ENCODE measurements around the gene ENOX1.

The ENOX1 gene

DNA sequence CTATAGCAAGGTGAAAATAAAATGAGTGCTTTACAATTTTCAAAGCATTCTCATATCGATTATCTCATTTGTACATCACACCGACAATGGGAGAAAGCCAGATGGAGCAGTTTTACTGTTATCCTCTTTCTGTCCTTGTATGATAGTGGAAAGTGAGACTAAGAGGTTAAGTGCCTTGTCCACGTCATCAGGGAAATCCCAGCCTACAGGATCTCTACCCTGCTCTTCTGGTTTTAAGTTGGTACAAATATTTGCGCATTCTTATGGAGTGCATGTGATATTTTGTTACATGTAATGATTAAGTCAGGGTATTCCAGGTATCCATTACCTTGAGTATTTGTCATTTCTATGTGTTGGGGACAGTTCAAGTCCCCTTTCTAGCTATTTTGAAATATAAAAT is 12.4 kb upstream of the ENOX1 start:
- Histone ChIP-seq H3K9ac (ENCODE audit: low read depth, low read length) (no peak overlapping the region), H3K27me3 (ENCODE audit: insufficient read depth, low read length, poor library complexity) (no peaks in the 10 kb centered on the region), H2AFZ (ENCODE audit: low read depth, low read length) (no peak overlapping the region), H3K79me2 (ENCODE audit: insufficient read depth, low read length) (no peaks in the 10 kb centered on the region), H3K4me1 (ENCODE audit: insufficient read depth, low read length) (no peaks in the 10 kb centered on the region), H3K36me3 (ENCODE audit: insufficient read depth, low read length) (no peaks in the 10 kb centered on the region), H3K4me2 (ENCODE audit: insufficient read depth, low read length) (no peak overlapping the region), H3K27ac (ENCODE audit: low read length) (no peak overlapping the region), H4K20me1 (ENCODE audit: insufficient read depth, low read length) (no peaks in the 10 kb centered on the region), H3K4me3 (ENCODE audit: low read depth in 1 of 2, low read length in 2 of 2) (no peak overlapping the region), H3K9me3 (ENCODE audit: insufficient read depth, low read length, severe bottlenecking) (no peaks in the 10 kb centered on the region)
- no peak for ATAC-seq (ENCODE audit: insufficient read depth, low read depth)
- no peak for TF ChIP-seq EZH2 (IDR thresholded peaks at IDR 0.05; ENCODE audit: borderline replicate concordance, low read depth, low read length, severe bottlenecking)
- TF ChIP-seq, protein P1, sequence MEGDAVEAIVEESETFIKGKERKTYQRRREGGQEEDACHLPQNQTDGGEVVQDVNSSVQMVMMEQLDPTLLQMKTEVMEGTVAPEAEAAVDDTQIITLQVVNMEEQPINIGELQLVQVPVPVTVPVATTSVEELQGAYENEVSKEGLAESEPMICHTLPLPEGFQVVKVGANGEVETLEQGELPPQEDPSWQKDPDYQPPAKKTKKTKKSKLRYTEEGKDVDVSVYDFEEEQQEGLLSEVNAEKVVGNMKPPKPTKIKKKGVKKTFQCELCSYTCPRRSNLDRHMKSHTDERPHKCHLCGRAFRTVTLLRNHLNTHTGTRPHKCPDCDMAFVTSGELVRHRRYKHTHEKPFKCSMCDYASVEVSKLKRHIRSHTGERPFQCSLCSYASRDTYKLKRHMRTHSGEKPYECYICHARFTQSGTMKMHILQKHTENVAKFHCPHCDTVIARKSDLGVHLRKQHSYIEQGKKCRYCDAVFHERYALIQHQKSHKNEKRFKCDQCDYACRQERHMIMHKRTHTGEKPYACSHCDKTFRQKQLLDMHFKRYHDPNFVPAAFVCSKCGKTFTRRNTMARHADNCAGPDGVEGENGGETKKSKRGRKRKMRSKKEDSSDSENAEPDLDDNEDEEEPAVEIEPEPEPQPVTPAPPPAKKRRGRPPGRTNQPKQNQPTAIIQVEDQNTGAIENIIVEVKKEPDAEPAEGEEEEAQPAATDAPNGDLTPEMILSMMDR (IDR thresholded peaks at IDR 0.05; ENCODE audit: borderline replicate concordance, extremely low read depth, low read length, poor library complexity, severe bottlenecking): no peak
- no peak for DNase-seq

DNA sequence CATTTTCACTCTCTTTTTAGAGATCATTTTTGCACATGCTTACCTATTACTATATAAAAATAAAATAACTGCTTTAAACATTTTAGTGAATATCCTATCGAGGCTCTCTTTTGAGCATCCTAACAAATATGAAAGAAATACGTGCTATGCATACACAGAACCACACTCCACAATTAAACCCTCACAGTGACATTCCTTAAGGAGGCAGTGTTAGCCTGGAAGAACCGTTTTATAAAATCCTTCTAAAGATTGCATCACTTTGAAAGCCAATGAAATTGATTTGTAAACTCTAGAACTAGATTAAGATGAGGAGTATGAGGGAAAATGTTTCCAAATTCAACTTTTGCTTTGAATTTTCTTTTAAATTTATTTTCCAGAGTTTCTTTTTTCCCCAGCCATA is 11.1 kb upstream of the ENOX1 start:
- no peak overlapping the region for H2AFZ ChIP-seq (ENCODE audit: low read depth, low read length)
- no peak overlapping the region for H3K4me2 ChIP-seq (ENCODE audit: insufficient read depth, low read length)
- H3K36me3 ChIP-seq (ENCODE audit: insufficient read depth, low read length): no peaks in the 10 kb centered on the region
- no peak overlapping the region for H3K9ac ChIP-seq (ENCODE audit: low read depth, low read length)
- ATAC-seq (ENCODE audit: insufficient read depth, low read depth): no peak
- H3K9me3 ChIP-seq (ENCODE audit: insufficient read depth, low read length, severe bottlenecking): no peaks in the 10 kb centered on the region
- no peak overlapping the region for H3K27ac ChIP-seq (ENCODE audit: low read length)
- H3K79me2 ChIP-seq (ENCODE audit: insufficient read depth, low read length): no peaks in the 10 kb centered on the region
- no peak overlapping the region for H3K4me3 ChIP-seq (ENCODE audit: low read depth in 1 of 2, low read length in 2 of 2)
- TF ChIP-seq, protein P1 (IDR thresholded peaks at IDR 0.05; ENCODE audit: borderline replicate concordance, extremely low read depth, low read length, poor library complexity, severe bottlenecking): no peak
- no peak for TF ChIP-seq EZH2 (IDR thresholded peaks at IDR 0.05; ENCODE audit: borderline replicate concordance, low read depth, low read length, severe bottlenecking)
- DNase-seq: no peak
- no peaks in the 10 kb centered on the region for H3K4me1 ChIP-seq (ENCODE audit: insufficient read depth, low read length)
- no peaks in the 10 kb centered on the region for H3K27me3 ChIP-seq (ENCODE audit: insufficient read depth, low read length, poor library complexity)
- no peaks in the 10 kb centered on the region for H4K20me1 ChIP-seq (ENCODE audit: insufficient read depth, low read length)

DNA sequence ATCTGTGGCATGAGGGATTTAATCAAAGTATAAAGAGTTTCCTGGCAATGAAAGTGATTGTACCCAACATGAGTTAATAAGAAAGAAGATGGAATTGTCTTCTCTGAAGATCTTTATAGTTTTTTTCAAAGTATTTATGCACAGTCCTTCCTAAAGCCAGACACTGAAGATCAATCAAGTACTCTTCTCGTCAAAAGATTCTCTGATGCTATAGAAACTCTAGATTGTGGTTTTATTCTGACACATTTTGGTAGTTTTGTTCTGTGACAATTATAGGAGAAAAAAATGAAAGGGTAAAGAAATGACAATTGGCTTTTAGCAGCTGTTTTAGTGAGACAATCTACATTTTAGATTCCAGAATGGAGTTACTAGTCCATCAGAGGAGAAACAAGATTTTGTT is 10.4 kb upstream of the ENOX1 start:
- H3K4me3 ChIP-seq (ENCODE audit: low read depth in 1 of 2, low read length in 2 of 2): no peak overlapping the region
- H3K36me3 ChIP-seq (ENCODE audit: insufficient read depth, low read length): no peaks in the 10 kb centered on the region
- no peak overlapping the region for H2AFZ ChIP-seq (ENCODE audit: low read depth, low read length)
- no peaks in the 10 kb centered on the region for H3K9me3 ChIP-seq (ENCODE audit: insufficient read depth, low read length, severe bottlenecking)
- no peak overlapping the region for H3K27ac ChIP-seq (ENCODE audit: low read length)
- no peak for TF ChIP-seq EZH2 (IDR thresholded peaks at IDR 0.05; ENCODE audit: borderline replicate concordance, low read depth, low read length, severe bottlenecking)
- TF ChIP-seq, protein P1 (IDR thresholded peaks at IDR 0.05; ENCODE audit: borderline replicate concordance, extremely low read depth, low read length, poor library complexity, severe bottlenecking): no peak
- H3K79me2 ChIP-seq (ENCODE audit: insufficient read depth, low read length): no peaks in the 10 kb centered on the region
- H3K4me1 ChIP-seq (ENCODE audit: insufficient read depth, low read length): no peaks in the 10 kb centered on the region
- ATAC-seq (ENCODE audit: insufficient read depth, low read depth) (no peak), DNase-seq (no peak)
- no peak overlapping the region for H3K9ac ChIP-seq (ENCODE audit: low read depth, low read length)
- H4K20me1 ChIP-seq (ENCODE audit: insufficient read depth, low read length): no peaks in the 10 kb centered on the region
- no peak overlapping the region for H3K4me2 ChIP-seq (ENCODE audit: insufficient read depth, low read length)
- no peaks in the 10 kb centered on the region for H3K27me3 ChIP-seq (ENCODE audit: insufficient read depth, low read length, poor library complexity)

DNA sequence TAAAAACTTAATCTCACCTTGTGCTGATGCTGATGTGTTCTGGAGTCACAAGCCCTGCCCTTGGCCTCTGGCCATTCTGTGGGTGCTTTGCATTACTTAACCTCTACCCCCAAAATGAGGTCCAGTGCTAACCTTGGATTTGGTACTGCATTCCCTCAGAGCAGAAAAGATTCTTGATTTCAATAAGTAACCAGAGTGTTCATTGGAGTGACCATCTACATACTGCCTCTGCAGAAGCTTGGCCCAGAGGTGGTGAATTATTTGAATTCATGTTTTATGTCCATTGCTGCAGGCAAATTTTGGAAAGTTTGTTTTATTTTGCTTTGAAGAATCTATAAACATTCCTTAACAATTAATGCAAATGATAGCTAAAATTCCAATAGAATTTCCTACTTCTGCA is 7.6 kb upstream of the ENOX1 start:
- H3K36me3 ChIP-seq (ENCODE audit: insufficient read depth, low read length): no peaks in the 10 kb centered on the region
- no peaks in the 10 kb centered on the region for H4K20me1 ChIP-seq (ENCODE audit: insufficient read depth, low read length)
- ATAC-seq (ENCODE audit: insufficient read depth, low read depth) (no peak), DNase-seq (no peak)
- no peak overlapping the region for H3K4me3 ChIP-seq (ENCODE audit: low read depth in 1 of 2, low read length in 2 of 2)
- no peak for TF ChIP-seq EZH2 (IDR thresholded peaks at IDR 0.05; ENCODE audit: borderline replicate concordance, low read depth, low read length, severe bottlenecking)
- TF ChIP-seq, protein P1 (IDR thresholded peaks at IDR 0.05; ENCODE audit: borderline replicate concordance, extremely low read depth, low read length, poor library complexity, severe bottlenecking): no peak
- H3K79me2 ChIP-seq (ENCODE audit: insufficient read depth, low read length): no peaks in the 10 kb centered on the region
- no peak overlapping the region for H3K27ac ChIP-seq (ENCODE audit: low read length)
- H3K9me3 ChIP-seq (ENCODE audit: insufficient read depth, low read length, severe bottlenecking): no peaks in the 10 kb centered on the region
- H3K4me2 ChIP-seq (ENCODE audit: insufficient read depth, low read length): no peak overlapping the region
- H3K4me1 ChIP-seq (ENCODE audit: insufficient read depth, low read length): no peaks in the 10 kb centered on the region
- no peak overlapping the region for H2AFZ ChIP-seq (ENCODE audit: low read depth, low read length)
- H3K27me3 ChIP-seq (ENCODE audit: insufficient read depth, low read length, poor library complexity): no peaks in the 10 kb centered on the region
- no peak overlapping the region for H3K9ac ChIP-seq (ENCODE audit: low read depth, low read length)
